ENCODE measurements around the gene PRR7.

DNA sequence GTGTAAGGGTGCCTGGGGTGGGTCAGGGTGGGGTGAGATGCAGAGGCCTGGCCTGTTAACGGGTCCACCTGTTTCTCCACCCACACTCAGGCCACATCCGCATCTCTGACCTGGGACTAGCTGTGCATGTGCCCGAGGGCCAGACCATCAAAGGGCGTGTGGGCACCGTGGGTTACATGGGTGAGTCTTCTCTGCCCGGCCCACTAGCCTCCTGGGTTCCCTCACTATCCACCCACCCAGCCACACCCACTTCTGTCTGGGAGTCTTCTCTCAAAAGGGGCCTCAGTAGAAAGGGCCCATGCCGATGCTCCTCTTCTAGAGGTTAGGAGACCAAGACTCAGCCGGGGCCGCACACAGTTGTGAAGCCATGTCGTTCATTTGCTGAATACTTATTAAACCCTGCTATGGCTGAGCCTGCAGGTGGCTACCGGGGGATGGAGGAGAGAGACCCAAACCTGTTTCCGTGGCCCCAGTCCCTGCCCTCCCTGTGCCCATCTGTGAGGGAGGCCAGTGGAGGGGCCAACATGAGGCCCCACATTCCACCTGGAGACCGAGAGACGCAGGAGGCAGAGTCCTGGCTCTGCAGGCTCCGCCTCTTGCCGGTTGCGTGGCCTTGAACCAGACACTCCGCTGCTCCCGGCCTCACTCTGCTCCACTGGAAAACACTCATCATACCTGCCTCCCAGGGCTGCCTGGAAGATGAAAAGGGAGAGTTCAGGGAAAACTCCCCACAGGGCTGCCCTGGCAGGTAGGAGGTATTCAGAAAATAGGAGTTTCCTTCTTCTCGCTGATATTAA lies 11.5 kb upstream of the PRR7 start:
- TF ChIP-seq, protein P1, sequence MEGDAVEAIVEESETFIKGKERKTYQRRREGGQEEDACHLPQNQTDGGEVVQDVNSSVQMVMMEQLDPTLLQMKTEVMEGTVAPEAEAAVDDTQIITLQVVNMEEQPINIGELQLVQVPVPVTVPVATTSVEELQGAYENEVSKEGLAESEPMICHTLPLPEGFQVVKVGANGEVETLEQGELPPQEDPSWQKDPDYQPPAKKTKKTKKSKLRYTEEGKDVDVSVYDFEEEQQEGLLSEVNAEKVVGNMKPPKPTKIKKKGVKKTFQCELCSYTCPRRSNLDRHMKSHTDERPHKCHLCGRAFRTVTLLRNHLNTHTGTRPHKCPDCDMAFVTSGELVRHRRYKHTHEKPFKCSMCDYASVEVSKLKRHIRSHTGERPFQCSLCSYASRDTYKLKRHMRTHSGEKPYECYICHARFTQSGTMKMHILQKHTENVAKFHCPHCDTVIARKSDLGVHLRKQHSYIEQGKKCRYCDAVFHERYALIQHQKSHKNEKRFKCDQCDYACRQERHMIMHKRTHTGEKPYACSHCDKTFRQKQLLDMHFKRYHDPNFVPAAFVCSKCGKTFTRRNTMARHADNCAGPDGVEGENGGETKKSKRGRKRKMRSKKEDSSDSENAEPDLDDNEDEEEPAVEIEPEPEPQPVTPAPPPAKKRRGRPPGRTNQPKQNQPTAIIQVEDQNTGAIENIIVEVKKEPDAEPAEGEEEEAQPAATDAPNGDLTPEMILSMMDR (IDR thresholded peaks at IDR 0.05) = no peak
- no peak for TF ChIP-seq POLR2A (IDR thresholded peaks at IDR 0.05)
